Esophagus squamous epithelium (tissue), 4 donors: ENCODE results near the gene BNC2.

Experiments used
- POLR2A ChIP-seq, 4 donors: fragments of 450-650 bp; IDR thresholded peaks; one replicate each; pipeline ENCODE4 v1.6.1; 2017; ENCODE audit warnings: antibody characterized with exemption in 4 of 4, mild to moderate bottlenecking in 4 of 4, moderate library complexity in 3 of 4
- TF ChIP-seq, protein P1 (sequence below), 6 experiments: fragments of 450-650 bp in 4 of 6; fragments of 200-600 bp in 2 of 6; sonication (generic) in 2 of 6; IDR thresholded peaks; one replicate each; pipeline ENCODE4 v1.5.1; 2016 to 2019; ENCODE audit warnings: antibody characterized with exemption in 6 of 6, mild to moderate bottlenecking in 4 of 6, moderate library complexity in 4 of 6

DNA sequence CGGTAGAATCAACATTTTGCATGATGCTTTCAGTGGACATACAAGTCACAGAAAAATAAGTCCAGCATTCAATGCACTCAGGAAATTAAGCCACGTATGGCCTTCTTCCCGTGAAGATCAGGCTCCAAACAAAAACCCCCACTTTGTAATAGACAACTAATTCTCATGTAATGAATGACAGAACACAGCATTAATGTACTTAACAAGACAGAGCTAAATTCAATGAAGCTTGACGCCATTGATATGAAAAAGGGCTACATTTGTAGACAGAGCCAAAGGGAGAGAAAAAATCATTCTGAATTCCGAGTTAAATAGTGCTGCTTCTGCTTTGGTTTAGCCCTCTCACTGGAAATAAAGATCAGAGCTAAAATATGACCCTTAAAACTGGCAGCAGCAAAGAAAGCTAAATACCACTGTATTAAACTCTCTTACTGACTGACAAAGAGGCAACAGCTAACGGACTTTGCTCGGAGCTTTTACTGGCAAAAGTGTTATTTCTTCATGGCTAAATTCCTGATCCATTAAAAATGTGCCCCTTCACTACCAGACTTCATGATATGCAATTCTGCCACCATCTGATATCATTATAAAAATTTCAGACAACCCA is 250.5 kb downstream of the BNC2 start:
- TF ChIP-seq, protein P1, sequence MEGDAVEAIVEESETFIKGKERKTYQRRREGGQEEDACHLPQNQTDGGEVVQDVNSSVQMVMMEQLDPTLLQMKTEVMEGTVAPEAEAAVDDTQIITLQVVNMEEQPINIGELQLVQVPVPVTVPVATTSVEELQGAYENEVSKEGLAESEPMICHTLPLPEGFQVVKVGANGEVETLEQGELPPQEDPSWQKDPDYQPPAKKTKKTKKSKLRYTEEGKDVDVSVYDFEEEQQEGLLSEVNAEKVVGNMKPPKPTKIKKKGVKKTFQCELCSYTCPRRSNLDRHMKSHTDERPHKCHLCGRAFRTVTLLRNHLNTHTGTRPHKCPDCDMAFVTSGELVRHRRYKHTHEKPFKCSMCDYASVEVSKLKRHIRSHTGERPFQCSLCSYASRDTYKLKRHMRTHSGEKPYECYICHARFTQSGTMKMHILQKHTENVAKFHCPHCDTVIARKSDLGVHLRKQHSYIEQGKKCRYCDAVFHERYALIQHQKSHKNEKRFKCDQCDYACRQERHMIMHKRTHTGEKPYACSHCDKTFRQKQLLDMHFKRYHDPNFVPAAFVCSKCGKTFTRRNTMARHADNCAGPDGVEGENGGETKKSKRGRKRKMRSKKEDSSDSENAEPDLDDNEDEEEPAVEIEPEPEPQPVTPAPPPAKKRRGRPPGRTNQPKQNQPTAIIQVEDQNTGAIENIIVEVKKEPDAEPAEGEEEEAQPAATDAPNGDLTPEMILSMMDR (IDR thresholded peaks at IDR 0.05): no peak
- no peak for TF ChIP-seq POLR2A (IDR thresholded peaks at IDR 0.05)
